GM21423 (cell line): ENCODE measurements around the gene CDIP1.

ENCODE experiments used
- ATAC-seq: cut with Tn5 transposase; IDR thresholded peaks from one replicate; pipeline ENCODE4 v1.9.1; 2021; ENCODE audit warnings: mild to moderate bottlenecking, moderate library complexity; ENCODE audit not compliant: unreplicated experiment

The CDIP1 gene

DNA sequence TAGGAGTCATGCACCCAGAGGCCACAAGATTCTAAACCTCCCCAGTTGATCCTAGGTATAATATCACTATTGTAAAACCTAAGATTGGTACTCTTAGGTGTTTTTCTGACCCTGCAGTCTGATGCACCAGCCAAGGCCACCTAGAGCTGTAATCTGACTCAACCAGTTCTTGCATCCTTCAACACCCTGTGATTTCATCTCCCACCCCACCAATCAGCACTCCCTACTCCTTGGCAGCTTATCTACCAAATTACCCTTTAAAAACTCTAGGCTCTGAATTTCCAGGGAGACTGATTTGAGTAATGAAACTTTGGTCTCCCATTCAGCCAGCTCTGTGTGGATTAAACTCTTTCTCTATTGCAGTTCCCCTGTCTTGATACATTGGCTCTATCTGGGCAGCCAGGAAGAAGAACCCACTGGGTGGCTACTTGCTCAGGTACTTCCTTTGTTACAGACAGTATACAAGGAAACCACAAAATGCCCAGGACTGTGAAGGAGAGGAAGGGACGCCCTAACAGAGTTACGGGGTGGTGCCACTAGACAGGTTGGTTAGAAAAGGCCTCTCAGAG is 1.2 kb upstream of the CDIP1 start:
- ATAC-seq = no peak

- peak; percentile 11 for ATAC-seq
These were observed 913 bp downstream of the CDIP1 start for GRCh38 chr16:4537376-4538343.

DNA sequence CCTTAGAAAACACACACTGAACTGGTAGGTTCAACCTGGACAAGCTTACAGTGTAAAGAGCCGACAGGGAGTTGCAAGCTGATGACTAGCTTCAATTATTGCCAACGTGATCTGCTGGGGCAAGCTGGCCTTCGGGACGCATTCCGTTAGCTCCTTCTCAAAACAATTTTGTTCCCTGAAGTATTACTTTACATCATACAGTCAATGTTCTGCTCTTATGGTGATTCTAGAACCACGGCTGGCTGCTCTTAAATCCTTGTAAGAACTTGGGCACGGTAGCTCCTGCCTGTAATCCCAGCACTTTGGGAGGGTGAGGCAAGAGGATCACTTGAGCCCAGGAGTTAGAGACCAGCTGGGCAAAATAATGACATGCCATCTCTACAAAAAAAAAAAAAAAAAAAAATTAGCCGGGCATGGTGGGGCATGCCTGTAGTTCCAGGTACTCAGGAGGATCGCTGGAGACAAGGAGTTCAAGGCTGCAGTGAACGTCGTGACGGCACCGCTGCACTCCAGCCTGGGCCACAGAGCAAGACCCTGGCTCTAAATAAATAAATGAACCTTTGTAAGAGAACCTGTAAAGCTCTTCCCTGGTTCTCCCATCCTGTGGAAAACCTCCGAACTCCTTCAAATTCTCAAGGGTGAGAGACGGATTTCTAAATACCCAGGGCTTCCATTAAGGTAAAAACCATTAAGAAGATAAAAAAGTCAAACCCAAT is 2.0 kb downstream of the CDIP1 start:
- no peak for ATAC-seq

DNA sequence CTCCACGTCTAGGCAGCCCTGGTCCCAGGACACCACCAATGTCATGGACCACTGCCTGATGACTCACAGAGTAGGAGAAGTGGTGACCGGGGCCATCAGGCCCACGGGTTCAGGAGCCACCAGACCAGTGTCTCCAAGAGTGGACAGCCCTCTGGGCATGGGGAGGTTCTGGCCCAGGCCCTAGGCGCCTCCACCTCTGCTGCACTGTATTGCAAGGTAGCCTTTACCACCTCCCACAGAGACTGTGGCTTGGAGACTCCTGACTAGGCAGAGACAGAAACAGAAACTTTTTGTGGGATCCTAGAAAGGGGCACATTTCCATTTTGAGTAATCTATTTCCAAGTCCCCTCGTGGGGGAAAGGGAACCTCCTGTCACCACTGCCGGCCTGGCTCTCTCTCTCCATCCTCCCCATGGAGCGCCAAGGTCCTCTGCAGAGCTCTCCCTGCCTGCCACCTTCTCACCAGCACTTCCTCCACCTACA is 2.9 kb downstream of the CDIP1 start:
- ATAC-seq = no peak

- no peak for ATAC-seq
These were observed 4.3 kb downstream of the CDIP1 start for GRCh38 chr16:4534151-4534790.

DNA sequence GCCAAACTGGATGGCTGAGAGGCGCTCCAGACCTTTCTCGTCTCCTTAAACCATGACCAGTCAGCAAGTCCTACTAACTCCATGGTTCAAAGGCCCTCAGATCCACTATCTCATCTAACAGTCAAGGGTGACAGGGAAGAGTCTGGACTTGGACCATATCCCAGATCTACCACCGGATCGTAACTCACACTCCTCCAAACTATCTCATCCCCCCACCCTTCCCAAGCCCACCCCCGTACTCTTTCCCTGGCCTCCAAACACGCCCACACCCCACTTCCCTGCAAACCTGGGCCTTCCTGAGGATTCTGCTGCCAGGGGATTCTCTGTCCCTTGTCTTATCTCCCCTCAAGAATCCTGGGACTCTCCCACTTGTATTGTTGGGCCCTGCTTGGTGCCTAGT is 5.1 kb downstream of the CDIP1 start:
- ATAC-seq = no peak

DNA sequence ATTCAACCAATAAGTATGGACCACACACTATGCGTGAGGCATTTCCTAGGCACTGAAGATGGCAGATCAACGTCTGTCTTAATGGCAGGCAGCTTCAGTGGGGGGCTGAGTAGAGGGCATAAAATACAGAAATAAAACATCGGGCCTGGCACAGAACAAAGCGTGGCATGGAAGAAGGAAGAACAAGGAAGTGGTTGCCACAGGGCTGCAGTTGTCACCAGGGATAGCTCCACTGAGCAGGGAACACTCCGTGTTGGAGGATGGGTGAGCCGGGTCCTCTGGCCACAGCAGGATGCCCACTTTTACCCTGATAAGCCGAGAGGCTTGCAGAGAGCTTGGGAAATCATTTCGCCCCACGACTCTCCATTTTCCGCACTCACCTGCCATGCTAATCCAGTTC is 6.3 kb downstream of the CDIP1 start:
- ATAC-seq = no peak

- ATAC-seq = no peak
These were observed 6.8 kb downstream of the CDIP1 start for GRCh38 chr16:4531811-4532210.

GRCh38 chr16:4529085-4530060 is 9.2 kb downstream of the CDIP1 start:
- no peak for ATAC-seq

- no peak for ATAC-seq
These were observed 12.8 kb downstream of the CDIP1 start for GRCh38 chr16:4525634-4526277.

DNA sequence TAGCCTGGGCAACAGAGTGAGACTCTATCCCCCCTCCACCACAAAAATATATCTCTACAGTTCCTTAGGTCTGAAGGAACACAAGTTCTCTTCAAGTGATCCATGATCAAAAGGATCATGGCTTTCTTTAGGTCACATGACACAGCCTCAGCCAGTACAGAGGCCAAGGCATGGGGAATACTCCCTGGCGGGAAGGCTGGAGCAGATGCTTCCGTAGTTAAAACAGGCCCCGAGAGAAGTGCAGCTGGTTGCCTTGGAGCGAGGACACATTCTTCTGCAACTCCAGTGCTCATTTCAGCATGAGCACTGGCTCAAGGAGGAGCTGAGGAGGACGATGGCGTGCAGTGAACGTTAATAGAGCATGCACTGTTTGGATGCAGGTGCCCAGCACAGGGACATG is 13.5 kb downstream of the CDIP1 start:
- ATAC-seq = no peak

- no peak for ATAC-seq
These were observed 14.0 kb downstream of the CDIP1 start for GRCh38 chr16:4524571-4524970.

GRCh38 chr16:4523686-4524085 is 14.9 kb downstream of the CDIP1 start:
- no peak for ATAC-seq

DNA sequence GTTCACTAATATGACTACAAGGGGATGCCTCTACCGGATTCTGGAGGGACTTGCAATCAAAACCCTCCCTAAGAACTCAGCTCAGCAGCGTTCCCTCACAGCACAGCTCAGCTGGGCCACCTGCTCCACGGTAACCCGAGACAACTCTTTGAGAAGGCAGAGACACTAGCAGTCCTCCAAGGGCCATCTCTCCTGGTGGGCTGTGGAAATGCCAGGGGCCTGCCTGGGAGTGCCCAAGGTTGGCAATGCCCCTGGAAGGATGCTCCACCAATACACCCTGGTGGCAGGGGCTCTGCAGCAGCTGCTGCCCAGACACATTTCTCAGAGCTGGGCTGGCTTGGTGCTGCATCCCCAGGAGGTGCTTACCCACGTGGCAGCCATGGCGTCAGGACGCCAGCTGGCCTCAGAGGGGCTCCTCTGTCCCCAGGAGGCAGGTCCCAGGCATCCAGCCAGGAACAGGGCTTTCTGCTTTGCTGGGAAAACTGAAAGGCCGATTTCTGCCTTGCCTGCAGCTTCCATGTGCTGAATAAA is 16.5 kb downstream of the CDIP1 start:
- no peak for ATAC-seq

DNA sequence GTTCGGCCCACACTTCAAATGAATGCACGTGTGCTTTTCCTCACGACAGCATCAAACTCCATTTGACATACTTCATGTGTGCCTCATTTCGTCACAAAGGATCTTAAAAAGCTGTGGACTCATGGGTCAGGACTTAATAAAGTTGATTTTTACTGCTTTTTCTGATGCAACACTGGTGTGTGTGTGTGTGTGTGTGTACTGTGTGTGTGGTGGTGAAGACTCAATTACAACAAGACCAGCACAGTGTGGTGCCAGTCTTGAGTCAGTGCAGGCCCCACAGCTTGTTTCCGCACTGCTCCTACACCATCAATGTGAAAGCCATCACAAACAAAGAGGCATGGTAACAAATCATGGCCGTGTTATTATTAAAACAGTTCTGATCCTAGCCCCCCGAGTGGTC is 17.7 kb downstream of the CDIP1 start:
- no peak for ATAC-seq

- ATAC-seq = no peak
These were observed 19.1 kb downstream of the CDIP1 start for GRCh38 chr16:4519274-4520058.

DNA sequence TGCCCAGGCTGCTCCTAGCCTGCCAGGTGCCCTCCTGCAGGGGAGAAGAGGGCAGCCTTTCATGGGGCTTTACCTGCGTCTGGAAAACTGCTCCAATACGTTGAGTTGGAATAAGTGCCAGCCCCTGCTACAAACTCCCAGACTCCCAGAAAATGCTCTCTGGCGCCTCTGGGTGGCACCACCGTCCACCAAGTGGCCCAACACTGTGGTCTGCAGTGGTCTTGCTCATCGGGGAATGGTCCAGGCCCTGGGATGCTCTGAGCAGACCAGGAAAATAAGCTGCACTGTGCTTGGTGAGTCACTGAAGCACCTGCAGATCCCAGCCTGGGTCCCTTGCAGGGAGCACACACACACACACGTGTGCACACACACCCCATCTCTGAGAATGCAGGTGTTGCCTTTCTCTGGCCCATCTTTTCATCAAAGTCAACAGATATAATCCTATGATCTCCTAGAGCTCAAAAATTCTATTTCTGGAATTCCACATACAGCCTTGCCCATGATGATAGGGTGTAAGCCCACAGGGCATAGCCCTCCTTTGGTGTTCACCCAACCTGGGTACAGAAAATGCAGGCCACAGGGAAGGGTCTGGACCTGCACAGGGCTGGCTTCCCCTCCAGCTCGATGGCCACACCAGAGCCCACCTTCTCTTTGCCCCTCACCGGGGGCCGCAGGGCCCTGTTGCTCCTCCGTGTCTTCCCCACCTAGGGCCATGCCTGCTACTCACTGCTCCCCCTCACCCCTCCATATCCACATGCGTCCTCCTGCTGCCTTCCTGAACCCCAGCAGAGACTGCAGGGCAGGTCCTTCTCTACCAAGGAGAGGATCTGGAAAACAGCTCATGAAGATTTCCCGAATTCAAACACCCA is 20.5 kb downstream of the CDIP1 start:
- no peak for ATAC-seq
